Osteocyte (in vitro differentiated cells): Measurements from ENCODE around the gene MRPS18A. TPM values are rescaled to one million over a fixed set of nuclear protein-coding genes. Genes with fewer than 3 reads are reported as not detected.

Source experiments
- DNase-seq: peaks from one replicate; pipeline ENCODE4 v3.0.0; 2021; ENCODE audit warnings: mixed read lengths; ENCODE audit not compliant: unreplicated experiment; ENCODE audit errors: extremely low spot score
- H3K27ac Mint-ChIP-seq: one replicate; pipeline ENCODE4 v1.8.0; 2021; ENCODE audit warnings: mild to moderate bottlenecking, mixed read lengths; ENCODE audit not compliant: unreplicated experiment
- H3K27me3 Mint-ChIP-seq: one replicate; pipeline ENCODE4 v1.8.0; 2021; ENCODE audit warnings: mixed read lengths; ENCODE audit not compliant: unreplicated experiment
- H3K36me3 Mint-ChIP-seq: one replicate; pipeline ENCODE4 v1.8.0; 2021; ENCODE audit warnings: mixed read lengths; ENCODE audit not compliant: unreplicated experiment
- H3K4me1 Mint-ChIP-seq: one replicate; pipeline ENCODE4 v1.8.0; 2021; ENCODE audit warnings: mixed read lengths; ENCODE audit not compliant: unreplicated experiment
- H3K4me3 Mint-ChIP-seq: one replicate; pipeline ENCODE4 v1.8.0; 2021; ENCODE audit warnings: mild to moderate bottlenecking, moderate library complexity, mixed read lengths; ENCODE audit not compliant: unreplicated experiment
- H3K9me3 Mint-ChIP-seq: one replicate; pipeline ENCODE4 v1.8.0; 2021; ENCODE audit warnings: mixed read lengths; ENCODE audit not compliant: unreplicated experiment
- total RNA-seq: library from RNA; stranded (reverse); gene quantifications from 2 replicates; pipeline ENCODE4 v1.2.1, GENCODE V29; 2021
- TF ChIP-seq, protein P1 (sequence below): fragments of 200-600 bp; sonication (generic); IDR thresholded peaks from 2 replicates; pipeline ENCODE4 v1.5.0; 2021; ENCODE audit warnings: antibody characterized with exemption, mild to moderate bottlenecking, moderate library complexity

Gene MRPS18A
- total RNA-seq, 1 donor from 2014 or later = 37.3 TPM

DNA sequence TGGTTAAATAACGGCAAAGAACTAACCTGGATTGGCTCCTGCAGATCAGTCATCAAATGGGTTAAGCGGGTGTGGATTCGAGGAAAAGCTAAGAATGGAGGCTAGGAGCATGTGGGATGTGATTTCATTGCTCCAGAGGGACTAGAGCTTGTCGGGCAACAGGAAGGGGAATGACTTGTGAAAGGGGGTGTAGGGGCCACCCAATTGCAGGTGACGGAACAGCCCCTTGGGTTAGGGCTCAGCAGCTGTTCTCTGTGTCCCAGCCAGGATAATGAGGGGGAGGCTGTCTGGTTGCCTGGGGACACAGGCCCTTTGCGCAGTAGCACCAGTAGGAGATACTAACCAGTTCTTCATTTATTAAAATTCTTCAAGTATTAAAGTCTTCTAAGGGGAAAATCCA, 25.0 kb upstream of the MRPS18A start:
- no peak for DNase-seq
- Mint-ChIP-seq H3K4me1 (peaks cover 79% of the 10 kb centered on the region), H3K9me3 (no peaks in the 10 kb centered on the region), H3K27me3 (no peaks in the 10 kb centered on the region), H3K4me3 (no peak overlapping the region), H3K36me3 (no peaks in the 10 kb centered on the region), H3K27ac (no peak overlapping the region)
- TF ChIP-seq, protein P1, sequence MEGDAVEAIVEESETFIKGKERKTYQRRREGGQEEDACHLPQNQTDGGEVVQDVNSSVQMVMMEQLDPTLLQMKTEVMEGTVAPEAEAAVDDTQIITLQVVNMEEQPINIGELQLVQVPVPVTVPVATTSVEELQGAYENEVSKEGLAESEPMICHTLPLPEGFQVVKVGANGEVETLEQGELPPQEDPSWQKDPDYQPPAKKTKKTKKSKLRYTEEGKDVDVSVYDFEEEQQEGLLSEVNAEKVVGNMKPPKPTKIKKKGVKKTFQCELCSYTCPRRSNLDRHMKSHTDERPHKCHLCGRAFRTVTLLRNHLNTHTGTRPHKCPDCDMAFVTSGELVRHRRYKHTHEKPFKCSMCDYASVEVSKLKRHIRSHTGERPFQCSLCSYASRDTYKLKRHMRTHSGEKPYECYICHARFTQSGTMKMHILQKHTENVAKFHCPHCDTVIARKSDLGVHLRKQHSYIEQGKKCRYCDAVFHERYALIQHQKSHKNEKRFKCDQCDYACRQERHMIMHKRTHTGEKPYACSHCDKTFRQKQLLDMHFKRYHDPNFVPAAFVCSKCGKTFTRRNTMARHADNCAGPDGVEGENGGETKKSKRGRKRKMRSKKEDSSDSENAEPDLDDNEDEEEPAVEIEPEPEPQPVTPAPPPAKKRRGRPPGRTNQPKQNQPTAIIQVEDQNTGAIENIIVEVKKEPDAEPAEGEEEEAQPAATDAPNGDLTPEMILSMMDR = no peak

DNA sequence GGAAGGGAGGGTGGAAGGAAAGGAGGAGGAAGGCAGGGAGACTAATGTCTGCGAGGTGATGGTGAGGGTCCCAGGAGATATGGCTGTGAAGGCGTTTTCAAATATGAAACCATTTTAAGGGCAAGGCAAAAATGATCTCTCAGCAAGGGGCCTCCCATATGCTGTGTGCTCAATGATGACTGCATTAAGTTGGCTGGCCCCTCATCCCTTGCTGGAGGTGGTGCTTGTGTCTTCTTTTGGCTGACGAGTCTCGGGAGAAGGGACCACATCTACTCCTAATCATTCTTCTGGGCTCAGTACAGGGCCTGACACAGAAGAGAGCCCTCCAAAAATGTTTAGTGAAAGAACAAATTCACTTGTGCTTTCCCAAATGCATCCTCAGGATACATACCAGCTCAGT, 23.0 kb upstream of the MRPS18A start:
- H3K27ac Mint-ChIP-seq = no peak overlapping the region
- H3K4me1 Mint-ChIP-seq = peaks cover 77% of the 10 kb centered on the region
- no peak overlapping the region for H3K4me3 Mint-ChIP-seq
- H3K27me3 Mint-ChIP-seq = no peaks in the 10 kb centered on the region
- no peak for DNase-seq
- H3K9me3 Mint-ChIP-seq = no peaks in the 10 kb centered on the region
- TF ChIP-seq, protein P1 = no peak
- no peaks in the 10 kb centered on the region for H3K36me3 Mint-ChIP-seq

DNA sequence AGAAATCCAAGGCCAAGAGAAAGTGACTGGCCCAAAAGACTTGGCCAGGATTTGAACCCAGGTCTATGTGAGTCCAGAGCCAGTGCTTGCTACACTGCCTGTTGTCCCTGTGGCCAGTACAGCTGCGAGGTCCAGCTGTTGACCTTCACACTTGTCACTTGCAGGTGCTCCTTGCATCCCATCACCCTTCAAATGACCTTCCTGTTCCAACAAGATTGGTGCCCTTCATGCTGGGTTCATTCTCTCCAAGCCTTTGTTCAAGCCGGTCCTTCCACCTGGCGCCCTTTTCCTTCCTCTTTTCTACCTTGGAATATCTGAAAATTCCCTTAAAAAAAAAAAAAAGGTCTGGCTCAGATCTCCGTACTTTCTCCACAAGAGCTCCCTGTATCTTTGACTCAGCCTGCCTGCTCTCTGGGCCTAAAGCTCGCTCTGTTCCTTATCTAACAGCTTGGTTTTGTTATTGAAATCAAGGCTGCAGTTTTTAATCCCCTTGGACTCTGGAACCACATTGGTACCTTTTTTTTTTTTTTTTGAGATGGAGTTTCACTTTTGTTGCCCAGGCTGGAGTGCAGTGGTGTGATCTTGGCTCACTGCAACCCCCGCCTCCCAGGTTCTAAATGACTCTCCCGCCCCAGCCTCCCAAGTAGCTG, 22.2 kb upstream of the MRPS18A start:
- Mint-ChIP-seq H3K4me3 (no peak overlapping the region), H3K4me1 (peaks cover 77% of the 10 kb centered on the region)

DNA sequence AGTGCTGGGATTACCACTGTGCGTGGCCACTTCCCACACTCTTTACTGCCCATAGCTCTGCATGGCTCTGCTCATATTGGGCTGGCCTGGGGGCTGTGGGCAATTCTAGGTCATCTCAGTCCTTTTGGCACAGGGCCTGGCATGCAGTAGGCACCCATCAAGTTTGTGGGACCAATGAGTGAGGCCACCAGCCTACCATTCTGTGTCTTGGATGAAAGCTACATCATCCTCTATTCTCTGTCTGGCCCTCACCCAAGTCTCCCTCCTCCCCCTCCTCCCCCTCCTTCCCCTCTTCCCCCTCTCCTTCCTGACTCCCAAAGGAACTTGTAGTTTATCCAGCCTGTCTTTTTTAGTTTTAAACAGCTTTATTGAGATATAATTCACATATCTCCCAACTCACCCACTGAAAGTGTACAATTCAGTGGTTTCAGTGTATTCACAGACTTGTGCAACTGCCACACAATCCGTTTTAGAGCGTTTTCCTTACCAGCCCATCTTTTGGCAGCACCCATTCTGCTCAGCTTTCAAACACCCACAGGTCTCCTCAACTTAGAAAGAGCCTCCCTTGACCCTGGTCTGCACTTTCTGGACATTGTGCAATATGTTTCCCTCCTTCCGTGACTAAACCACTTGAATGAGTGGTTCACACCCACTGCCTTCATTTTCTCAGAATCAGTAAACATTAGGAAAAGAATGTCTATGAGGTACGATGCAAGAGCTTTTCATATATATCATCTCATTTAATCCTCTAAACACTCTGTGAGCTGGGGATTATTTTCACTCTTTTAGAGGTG, 21.5 kb upstream of the MRPS18A start:
- peak overlapping the region; percentile 72 for H3K27ac Mint-ChIP-seq

More for the DNA sequence above, 22.2 kb upstream of the MRPS18A start:
- peak overlapping the region; percentile 72 for H3K27ac Mint-ChIP-seq
- no peaks in the 10 kb centered on the region for H3K27me3 Mint-ChIP-seq
- H3K9me3 Mint-ChIP-seq = no peaks in the 10 kb centered on the region
- no peak for DNase-seq
- TF ChIP-seq, protein P1 = no peak
- H3K36me3 Mint-ChIP-seq = no peaks in the 10 kb centered on the region

DNA sequence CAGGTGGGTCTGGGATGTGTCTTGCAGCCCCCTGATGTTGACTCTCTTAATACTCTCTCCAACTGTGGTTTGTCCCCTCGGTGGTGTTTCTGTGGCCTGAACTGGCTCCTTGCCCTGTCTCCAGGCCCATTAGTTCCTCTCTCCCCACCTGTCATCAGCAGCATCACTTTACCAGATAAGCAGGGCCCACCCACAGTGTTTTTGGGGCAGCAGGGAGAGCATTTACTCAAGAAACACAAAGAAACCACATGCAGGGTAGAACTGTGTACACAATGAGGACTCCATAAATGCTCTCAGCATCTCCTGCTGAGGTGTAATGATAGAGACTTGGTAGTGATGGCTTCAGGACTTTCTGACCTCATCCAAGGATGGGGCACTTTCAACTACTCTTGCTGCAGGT, 20.2 kb upstream of the MRPS18A start:
- no peaks in the 10 kb centered on the region for H3K27me3 Mint-ChIP-seq
- DNase-seq = no peak
- H3K4me1 Mint-ChIP-seq = peaks cover 82% of the 10 kb centered on the region
- TF ChIP-seq, protein P1 = no peak
- H3K9me3 Mint-ChIP-seq = no peaks in the 10 kb centered on the region
- H3K4me3 Mint-ChIP-seq = no peak overlapping the region
- no peaks in the 10 kb centered on the region for H3K36me3 Mint-ChIP-seq
- H3K27ac Mint-ChIP-seq = no peak overlapping the region

More for the DNA sequence above, 21.5 kb upstream of the MRPS18A start:
- Mint-ChIP-seq H3K36me3 (no peaks in the 10 kb centered on the region), H3K4me1 (peaks cover 74% of the 10 kb centered on the region), H3K9me3 (no peaks in the 10 kb centered on the region), H3K4me3 (no peak overlapping the region), H3K27me3 (no peaks in the 10 kb centered on the region)
- TF ChIP-seq, protein P1 = no peak
- DNase-seq = no peak
